HG02973 (cell line): Measurements from ENCODE around the gene FLNC.

ENCODE experiments used
- ATAC-seq: cut with Tn5 transposase; IDR thresholded peaks from one replicate; pipeline ENCODE4 v1.9.1; 2021; ENCODE audit warnings: moderate library complexity; ENCODE audit not compliant: unreplicated experiment

FLNC gene

GRCh38 chr7:128906766-128907559, 76.8 kb downstream of the FLNC start:
- no peak for ATAC-seq
